Upper lobe of right lung (tissue), 1 donor: ENCODE data around the gene FHOD3. TPM values are rescaled to one million over a fixed set of nuclear protein-coding genes. Genes with fewer than 3 reads are reported as not detected.

Experiments used
- ATAC-seq: fragments of 200-7000 bp; cut with Tn5 transposase; one replicate; pipeline ENCODE4 v1.9.1; 2020; ENCODE audit warnings: mild to moderate bottlenecking, moderate library complexity
- DNase-seq: peaks from one replicate; pipeline ENCODE4 v3.0.0-alpha.2; 2020
- H3K27ac ChIP-seq: fragments of 200-600 bp; one replicate; pipeline ENCODE4 v1.8.0; 2022
- H3K27me3 ChIP-seq: fragments of 200-600 bp; one replicate; pipeline ENCODE4 v1.8.0; 2022; ENCODE audit warnings: mild to moderate bottlenecking
- H3K36me3 ChIP-seq: fragments of 200-600 bp; one replicate; pipeline ENCODE4 v1.8.0; 2022
- H3K4me1 ChIP-seq: fragments of 200-600 bp; one replicate; pipeline ENCODE4 v1.8.0; 2022
- H3K4me3 ChIP-seq: fragments of 200-600 bp; one replicate; pipeline ENCODE4 v1.8.0; 2022; ENCODE audit warnings: mild to moderate bottlenecking
- H3K9me3 ChIP-seq: fragments of 200-600 bp; one replicate; pipeline ENCODE4 v1.8.0; 2022
- CTCF ChIP-seq: fragments of 200-600 bp; IDR thresholded peaks from one replicate; pipeline ENCODE4 v1.8.0; 2022; ENCODE audit warnings: antibody characterized with exemption
- intact Hi-C: fragments of 100-400 bp; cut with DNase I; formaldehyde crosslinking; loops from one replicate; pipeline ENCODE4 v1.11.0; 2022
- total RNA-seq: library from RNA; stranded (reverse); fragmentation: NEBNext Ultra II Directional; extraction: Animal tissue kit (Norgen Biotek cat#: 25700); gene quantifications from one replicate; pipeline ENCODE4 v1.2.1, GENCODE V29; 2021
- donor health status: DM: no; HTN: yes; CAD: no; lungs with severe emphysema.

The FHOD3 gene
- total RNA-seq, 1 donor from 2014 or later: 1.9 TPM

DNA sequence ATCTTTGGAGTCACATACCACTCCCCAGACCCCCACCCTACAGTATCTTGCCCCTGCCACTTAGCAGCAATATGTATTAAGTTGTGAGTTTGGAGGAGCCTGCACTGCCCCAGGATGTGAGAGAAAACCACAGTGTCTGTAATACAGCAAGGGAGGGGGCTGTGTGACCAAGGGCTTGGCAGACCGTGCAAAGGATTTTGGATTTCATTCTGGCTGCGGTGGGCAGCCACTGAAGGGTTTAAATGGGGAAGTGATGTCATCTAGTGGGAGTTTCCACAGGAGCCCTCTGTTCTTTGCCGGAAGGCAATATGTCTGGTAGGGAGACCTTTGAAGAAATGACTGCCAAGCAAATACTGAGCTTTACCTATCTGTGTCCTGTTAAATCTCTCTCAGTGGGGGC lies 202.4 kb downstream of the FHOD3 start:
- no peak for ATAC-seq
- no peak for DNase-seq
- Histone ChIP-seq H3K27me3 (no peaks in the 10 kb centered on the region), H3K27ac (no peak overlapping the region), H3K4me1 (no peaks in the 10 kb centered on the region), H3K9me3 (no peaks in the 10 kb centered on the region), H3K36me3 (no peaks in the 10 kb centered on the region), H3K4me3 (no peak overlapping the region)
- intact Hi-C loops: no loop called here
- TF ChIP-seq CTCF: no peak

DNA sequence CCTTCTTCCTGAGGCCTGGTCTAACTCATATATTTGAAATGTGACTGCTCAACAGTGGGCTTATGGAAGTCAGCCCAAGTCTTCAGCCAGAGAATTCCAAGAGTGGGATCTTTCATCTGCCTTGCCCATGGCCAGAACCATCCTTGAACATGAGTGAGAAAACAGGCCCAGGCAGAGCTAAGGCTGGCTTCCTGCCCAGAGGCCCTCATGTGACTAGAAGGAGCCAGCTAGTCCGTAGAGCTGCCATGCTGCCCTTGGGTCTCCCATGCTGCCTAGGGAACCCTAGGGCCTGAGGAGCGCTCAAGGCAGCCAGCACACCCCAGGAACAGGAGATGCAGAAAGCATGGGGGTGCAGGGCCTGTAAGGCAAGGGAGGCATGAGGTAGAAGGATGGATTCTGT lies 203.6 kb downstream of the FHOD3 start:
- no peak overlapping the region for H3K27ac ChIP-seq
- H3K4me3 ChIP-seq: no peak overlapping the region
- intact Hi-C loops: no loop called here
- no peak for DNase-seq
- H3K9me3 ChIP-seq: no peaks in the 10 kb centered on the region
- ATAC-seq: no peak
- H3K4me1 ChIP-seq: no peaks in the 10 kb centered on the region
- H3K27me3 ChIP-seq: no peaks in the 10 kb centered on the region
- no peaks in the 10 kb centered on the region for H3K36me3 ChIP-seq
- TF ChIP-seq CTCF: no peak

DNA sequence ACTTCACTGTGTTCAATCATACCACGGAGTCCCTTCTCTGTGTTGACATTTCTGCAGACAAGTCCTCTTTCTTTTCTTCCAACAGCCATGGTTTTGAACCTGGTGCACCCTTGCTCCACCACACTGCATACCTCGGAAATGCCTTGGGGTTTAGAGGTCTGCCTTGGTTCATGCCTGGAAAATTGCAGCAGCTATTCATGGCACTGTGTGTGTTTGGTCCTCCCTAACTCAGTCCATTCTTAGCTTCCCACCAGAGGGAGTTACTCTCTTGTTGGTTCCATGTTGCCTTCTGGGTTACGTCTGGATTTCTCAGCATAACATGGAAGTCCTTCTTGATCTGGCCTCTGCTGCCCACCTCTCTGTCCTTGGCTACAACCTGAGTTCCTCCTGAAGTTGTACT lies 206.0 kb downstream of the FHOD3 start:
- DNase-seq (no peak), ATAC-seq (no peak)
- intact Hi-C loops: no loop called here
- H3K4me3 ChIP-seq: no peak overlapping the region
- no peaks in the 10 kb centered on the region for H3K9me3 ChIP-seq
- no peak for TF ChIP-seq CTCF
- H3K27me3 ChIP-seq: no peaks in the 10 kb centered on the region
- no peaks in the 10 kb centered on the region for H3K36me3 ChIP-seq
- no peaks in the 10 kb centered on the region for H3K4me1 ChIP-seq
- H3K27ac ChIP-seq: no peak overlapping the region

DNA sequence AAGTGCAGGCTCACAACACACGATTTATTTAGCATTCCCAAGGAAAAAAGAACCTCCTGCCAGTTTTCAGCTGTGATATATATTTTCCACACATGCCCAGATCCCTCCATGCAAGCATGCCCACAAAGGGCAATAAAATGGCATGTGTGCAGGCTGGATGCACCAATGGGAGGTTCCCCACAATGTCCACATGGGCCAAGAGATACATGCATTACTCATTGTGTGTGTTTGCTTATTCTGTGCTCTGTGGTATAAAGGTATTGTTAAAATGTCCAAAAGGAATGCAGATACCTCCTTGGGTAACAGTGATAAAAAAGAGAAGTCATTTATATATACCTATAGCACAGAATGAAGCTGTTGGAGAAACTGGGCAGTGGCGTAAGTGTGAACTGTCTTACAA lies 207.4 kb downstream of the FHOD3 start:
- Histone ChIP-seq H3K27ac (no peak overlapping the region), H3K27me3 (no peaks in the 10 kb centered on the region), H3K9me3 (no peaks in the 10 kb centered on the region), H3K36me3 (no peaks in the 10 kb centered on the region), H3K4me1 (no peaks in the 10 kb centered on the region), H3K4me3 (no peak overlapping the region)
- TF ChIP-seq CTCF: no peak
- DNase-seq (no peak), ATAC-seq (no peak)
- intact Hi-C loops: no loop called here

- Histone ChIP-seq H3K36me3 (no peaks in the 10 kb centered on the region), H3K4me3 (no peak overlapping the region), H3K4me1 (no peaks in the 10 kb centered on the region), H3K9me3 (no peaks in the 10 kb centered on the region), H3K27me3 (no peaks in the 10 kb centered on the region), H3K27ac (no peak overlapping the region)
- no peak for TF ChIP-seq CTCF
- intact Hi-C loops: no loop called here
- ATAC-seq: no peak
- no peak for DNase-seq
These were observed 208.2 kb downstream of the FHOD3 start for GRCh38 chr18:36505665-36506064.

DNA sequence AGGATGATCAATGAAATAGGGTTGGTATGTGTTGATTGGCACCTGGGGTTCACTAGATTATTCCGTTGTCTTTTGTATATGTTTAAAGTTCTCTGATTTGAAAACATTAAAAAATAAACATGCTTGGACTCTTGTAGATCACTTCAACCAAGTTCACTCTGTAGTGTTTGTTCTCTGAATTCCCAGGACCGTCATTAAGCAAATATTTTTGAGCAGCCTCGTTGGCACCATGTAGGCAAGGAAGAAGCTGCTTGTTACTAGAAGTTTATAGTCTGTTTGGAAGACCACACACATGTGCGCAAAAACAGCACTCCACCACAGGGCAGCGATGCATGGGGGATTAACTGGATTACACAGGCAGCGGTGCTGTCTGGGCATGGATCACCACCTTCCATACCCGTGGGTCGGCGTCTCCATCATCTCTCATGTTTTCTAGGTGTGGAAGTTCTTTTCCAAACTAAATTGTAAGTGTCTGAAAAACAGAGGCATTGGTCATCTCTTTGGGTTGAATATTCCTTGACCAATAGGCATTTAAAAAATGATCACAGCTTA lies 212.2 kb downstream of the FHOD3 start:
- peak; percentile 48 for ATAC-seq
- no peaks in the 10 kb centered on the region for H3K27me3 ChIP-seq
- intact Hi-C loops: no loop called here

More for the DNA sequence above, 212.2 kb downstream of the FHOD3 start:
- TF ChIP-seq CTCF: no peak
- no peaks in the 10 kb centered on the region for H3K36me3 ChIP-seq
- H3K9me3 ChIP-seq: no peaks in the 10 kb centered on the region
- no peaks in the 10 kb centered on the region for H3K4me1 ChIP-seq
- no peak for DNase-seq
- H3K4me3 ChIP-seq: no peak overlapping the region
- no peak overlapping the region for H3K27ac ChIP-seq
